ENCODE measurements around the gene DEFB131A.
"Not testable (repeated sequence)": the region's sequence is repeated elsewhere in the genome, so short reads cannot be mapped to it uniquely, and the experiment has no call there.

GRCh38 chr4:9499974-9500487, 55.8 kb downstream of the DEFB131A start:
- not testable (repeated sequence) for TF ChIP-seq CTCF (IDR thresholded peaks at IDR 0.05); KAT7 (CRISPR knock-in tag; IDR thresholded peaks at IDR 0.05; ENCODE audit: borderline replicate concordance); ZNF232 (CRISPR knock-in tag; IDR thresholded peaks at IDR 0.05); SP1 (CRISPR knock-in tag; conservative IDR thresholded peaks at IDR 0.05)
